Thoracic aorta (tissue), 2 donors: ENCODE results near the gene MCHR1. TPM values are rescaled to one million over a fixed set of nuclear protein-coding genes. Genes with fewer than 3 reads are reported as not detected.
A peak's percentile ranks its signal among the peaks of the same experiment; 100 is the strongest.
"Not testable (repeated sequence)": the region's sequence is repeated elsewhere in the genome, so short reads cannot be mapped to it uniquely, and the experiment has no call there.

Experiments used
- ATAC-seq: fragments of 150-250 bp; one replicate; pipeline ENCODE4 v1.8.0; 2017; ENCODE audit warnings: low read depth; ENCODE audit not compliant: insufficient number of reproducible peaks, low FRiP score
- DNase-seq: peaks from one replicate; pipeline ENCODE4 v3.0.0-alpha.2; 2020; ENCODE audit warnings: low spot score
- H3K27ac ChIP-seq, 2 donors: fragments of 200-600 bp; sonication (generic); 1 replicate in 1 of 2; 2 replicates in 1 of 2; pipeline ENCODE4 v1.5.1; 2016; ENCODE audit warnings: mild to moderate bottlenecking in 2 of 2, moderate library complexity in 2 of 2
- H3K27me3 ChIP-seq: fragments of 200-600 bp; sonication (generic); replicated peaks from 2 replicates; pipeline ENCODE4 v1.6.0; 2016; ENCODE audit warnings: mild to moderate bottlenecking; ENCODE audit not compliant: insufficient read depth
- H3K36me3 ChIP-seq: fragments of 200-600 bp; sonication (generic); one replicate; pipeline ENCODE4 v1.5.1; 2016
- H3K4me1 ChIP-seq, 2 donors: fragments of 200-600 bp; sonication (generic); 1 replicate in 1 of 2; 2 replicates in 1 of 2; pipeline versions ENCODE4 v1.5.1 to v1.6.0; 2016; ENCODE audit warnings: low read depth in 2 of 2, mild to moderate bottlenecking in 1 of 2; ENCODE audit not compliant: control insufficient read depth in 1 of 2
- H3K4me3 ChIP-seq: fragments of 200-600 bp; sonication (generic); 2 replicates; pipeline ENCODE4 v1.5.1; 2016; ENCODE audit warnings: mild to moderate bottlenecking
- H3K9me3 ChIP-seq: fragments of 200-600 bp; sonication (generic); 2 replicates; pipeline ENCODE4 v1.5.1; 2016
- total RNA-seq, 2 donors: library from RNA; depleted of rRNA; stranded (reverse); fragments of >200 nt; gene quantifications; one replicate each; pipeline versions ENCODE4 v1.1.0 to v1.2.3, GENCODE V29; 2016
- TF ChIP-seq, protein P1 (sequence below): fragments of 200-600 bp; sonication (generic); IDR thresholded peaks from one replicate; pipeline ENCODE4 v1.5.1; 2019; ENCODE audit warnings: antibody characterized with exemption

MCHR1 gene
- total RNA-seq, 2 donors from 2014 or later = 0.41 TPM; not detected in 1

DNA sequence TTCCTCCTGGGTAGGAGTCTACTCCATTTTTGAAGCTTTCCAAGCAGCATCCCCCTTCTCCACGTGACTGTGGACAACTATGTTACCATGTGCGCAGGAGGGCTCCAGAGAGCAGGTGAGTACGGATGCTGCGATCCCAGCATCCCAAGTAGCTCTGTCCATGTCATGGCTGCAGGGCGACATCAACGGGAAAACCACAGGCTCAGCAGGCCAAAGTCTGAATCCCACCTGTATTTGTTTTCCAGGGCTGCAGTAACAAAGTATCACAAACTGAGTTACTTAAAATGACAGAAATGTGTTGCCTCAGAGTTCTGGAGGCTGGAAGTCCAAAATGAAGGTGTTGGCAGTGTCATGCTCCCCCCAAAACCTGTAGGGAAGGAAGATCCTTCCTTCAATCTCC lies 40.3 kb downstream of the MCHR1 start:
- no peak for ATAC-seq
- TF ChIP-seq, protein P1, sequence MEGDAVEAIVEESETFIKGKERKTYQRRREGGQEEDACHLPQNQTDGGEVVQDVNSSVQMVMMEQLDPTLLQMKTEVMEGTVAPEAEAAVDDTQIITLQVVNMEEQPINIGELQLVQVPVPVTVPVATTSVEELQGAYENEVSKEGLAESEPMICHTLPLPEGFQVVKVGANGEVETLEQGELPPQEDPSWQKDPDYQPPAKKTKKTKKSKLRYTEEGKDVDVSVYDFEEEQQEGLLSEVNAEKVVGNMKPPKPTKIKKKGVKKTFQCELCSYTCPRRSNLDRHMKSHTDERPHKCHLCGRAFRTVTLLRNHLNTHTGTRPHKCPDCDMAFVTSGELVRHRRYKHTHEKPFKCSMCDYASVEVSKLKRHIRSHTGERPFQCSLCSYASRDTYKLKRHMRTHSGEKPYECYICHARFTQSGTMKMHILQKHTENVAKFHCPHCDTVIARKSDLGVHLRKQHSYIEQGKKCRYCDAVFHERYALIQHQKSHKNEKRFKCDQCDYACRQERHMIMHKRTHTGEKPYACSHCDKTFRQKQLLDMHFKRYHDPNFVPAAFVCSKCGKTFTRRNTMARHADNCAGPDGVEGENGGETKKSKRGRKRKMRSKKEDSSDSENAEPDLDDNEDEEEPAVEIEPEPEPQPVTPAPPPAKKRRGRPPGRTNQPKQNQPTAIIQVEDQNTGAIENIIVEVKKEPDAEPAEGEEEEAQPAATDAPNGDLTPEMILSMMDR = no peak
- H3K27ac ChIP-seq = no peak overlapping the region

DNA sequence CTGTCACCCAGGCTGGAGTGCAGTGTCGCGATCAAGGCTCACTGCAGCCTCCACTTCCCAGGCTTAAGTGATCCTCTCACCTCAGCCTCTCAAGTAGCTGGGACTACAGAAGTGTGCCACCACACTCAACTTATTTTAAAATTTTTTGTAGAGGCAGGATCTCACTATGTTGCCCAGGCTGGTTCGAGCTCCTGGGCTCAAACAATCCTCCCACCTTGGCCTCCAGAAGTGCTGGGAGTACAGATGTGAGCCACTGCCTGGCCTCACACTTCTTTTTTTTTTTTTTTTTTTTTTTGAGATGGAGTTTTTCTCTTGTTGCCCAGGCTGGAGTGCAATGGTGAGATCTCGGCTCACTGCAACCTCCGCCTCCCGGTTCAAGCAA lies 40.9 kb downstream of the MCHR1 start:
- H3K27me3 ChIP-seq, DNase-seq, ATAC-seq, H3K9me3 ChIP-seq, H3K27ac ChIP-seq, H3K4me3 ChIP-seq, H3K36me3 ChIP-seq: not testable (repeated sequence)
- peaks cover 3 to 14% of the 10 kb centered on the region in 2 donors for H3K4me1 ChIP-seq

More for the DNA sequence above, 40.3 kb downstream of the MCHR1 start:
- no peak for DNase-seq
- Histone ChIP-seq H3K4me1 (peaks cover 3 to 14% of the 10 kb centered on the region in 2 donors), H3K27me3 (no peaks in the 10 kb centered on the region), H3K4me3 (no peak overlapping the region), H3K9me3 (no peaks in the 10 kb centered on the region), H3K36me3 (no peaks in the 10 kb centered on the region)

DNA sequence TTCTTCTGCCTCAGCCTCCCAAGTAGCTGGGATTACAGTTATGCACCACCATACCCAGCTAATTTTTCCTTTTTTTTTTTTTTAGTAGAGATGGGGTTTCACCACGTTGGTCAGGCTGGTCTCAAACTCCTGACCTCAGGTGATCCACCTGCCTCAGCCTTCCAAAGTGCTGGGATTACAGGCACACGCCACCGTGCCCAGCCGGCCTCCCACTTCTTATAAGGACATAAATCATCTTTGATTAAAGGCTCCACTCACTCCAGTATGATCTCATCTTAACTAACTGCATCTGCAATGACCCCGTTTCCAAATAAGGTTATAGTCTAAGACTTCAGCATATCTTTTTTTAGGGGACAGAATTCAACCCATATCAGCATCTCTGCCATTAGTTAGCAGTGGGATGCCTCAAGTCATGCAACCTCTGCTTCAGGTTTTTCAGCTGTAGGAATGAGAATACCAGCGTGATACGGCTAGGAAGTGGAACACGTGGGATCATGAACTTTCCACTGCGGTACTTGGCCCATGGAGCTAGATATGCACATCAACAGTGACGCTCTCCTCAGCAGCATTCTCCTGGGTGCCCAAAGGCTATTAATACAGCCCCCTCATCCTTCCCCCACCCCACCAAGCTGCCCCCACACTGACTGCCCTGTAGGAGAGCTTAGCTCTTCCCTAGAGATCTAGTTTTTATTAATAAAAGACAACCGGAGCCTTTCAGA lies 41.4 kb downstream of the MCHR1 start:
- H3K9me3 ChIP-seq = no peaks in the 10 kb centered on the region
- ATAC-seq (no peak), DNase-seq (no peak)
- no peaks in the 10 kb centered on the region for H3K27me3 ChIP-seq
- no peaks in the 10 kb centered on the region for H3K36me3 ChIP-seq
- peak overlapping the region; percentile 32 for H3K4me3 ChIP-seq
- peaks cover 3 to 14% of the 10 kb centered on the region in 2 donors for H3K4me1 ChIP-seq
- TF ChIP-seq, protein P1 = no peak
- H3K27ac ChIP-seq = peak overlapping the region; percentile 7 to 65

- no peaks in the 10 kb centered on the region for H3K36me3 ChIP-seq
- H3K27ac ChIP-seq = peak overlapping the region; percentile 7 to 65
- H3K9me3 ChIP-seq = no peaks in the 10 kb centered on the region
- H3K4me1 ChIP-seq = peaks cover 3 to 14% of the 10 kb centered on the region in 2 donors
- TF ChIP-seq, protein P1 = no peak
- H3K27me3 ChIP-seq = no peaks in the 10 kb centered on the region
- DNase-seq (no peak), ATAC-seq (no peak)
- peak overlapping the region; percentile 32 for H3K4me3 ChIP-seq
Observed at GRCh38 chr22:40721266-40721665, 42.0 kb downstream of the MCHR1 start.

DNA sequence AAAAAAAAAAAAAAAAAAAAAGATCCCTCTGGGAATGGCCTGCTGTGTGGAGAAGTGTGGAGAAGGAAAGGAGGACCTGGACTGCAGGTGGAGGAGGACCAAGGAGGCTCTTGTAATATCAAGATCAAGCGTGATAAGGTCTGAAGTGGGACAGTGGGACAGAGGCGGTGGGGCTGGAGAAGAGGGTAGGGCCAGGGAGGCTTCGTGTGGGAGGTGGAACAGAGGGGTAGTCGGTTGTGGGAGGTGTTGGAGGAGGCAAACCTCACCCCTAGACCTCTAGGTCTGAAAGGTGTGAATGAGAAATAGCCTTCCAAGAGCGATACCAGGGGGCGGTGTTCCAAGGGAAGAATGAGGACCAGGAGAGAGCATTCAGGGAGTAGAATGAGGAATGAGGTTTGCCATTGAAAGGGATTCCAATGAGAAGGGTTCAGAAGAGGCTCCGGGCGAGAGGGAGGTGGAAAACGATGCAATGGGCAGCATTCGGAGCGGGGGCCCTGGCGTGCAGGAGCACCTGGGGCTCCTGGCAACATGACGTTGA lies 44.2 kb downstream of the MCHR1 start:
- ATAC-seq (no peak), DNase-seq (no peak)
- Histone ChIP-seq H3K27me3 (no peaks in the 10 kb centered on the region), H3K9me3 (no peaks in the 10 kb centered on the region), H3K36me3 (no peaks in the 10 kb centered on the region), H3K4me1 (peaks cover 3 to 14% of the 10 kb centered on the region in 2 donors), H3K27ac (no peak overlapping the region), H3K4me3 (no peak overlapping the region)
- TF ChIP-seq, protein P1 = no peak
